ENCODE data around the gene PARD3B.

DNA sequence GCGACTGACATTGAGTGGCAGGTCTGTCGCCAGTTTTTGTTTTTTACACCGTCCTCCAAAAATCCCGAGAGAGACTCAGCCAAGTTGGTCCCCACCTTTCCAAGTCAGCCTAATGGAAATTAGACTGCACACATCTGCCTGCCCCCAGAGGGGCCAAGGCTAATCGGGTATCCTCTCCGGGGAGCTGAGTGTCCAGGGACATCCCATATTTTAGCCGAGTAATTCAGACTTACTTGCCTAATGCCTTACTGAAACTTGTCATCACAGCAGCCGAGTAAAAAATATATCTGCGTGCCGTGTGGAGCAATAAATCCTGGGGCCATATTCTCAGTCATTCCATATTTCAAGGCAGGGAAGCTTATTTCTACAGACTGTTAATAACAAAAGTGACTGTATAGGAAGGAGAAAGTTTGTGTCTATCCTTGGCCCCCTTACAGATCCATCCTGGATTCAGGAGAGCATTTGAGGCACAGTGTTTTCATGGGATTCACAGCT lies 1098.2 kb downstream of the PARD3B start:
- TF ChIP-seq, protein P1, sequence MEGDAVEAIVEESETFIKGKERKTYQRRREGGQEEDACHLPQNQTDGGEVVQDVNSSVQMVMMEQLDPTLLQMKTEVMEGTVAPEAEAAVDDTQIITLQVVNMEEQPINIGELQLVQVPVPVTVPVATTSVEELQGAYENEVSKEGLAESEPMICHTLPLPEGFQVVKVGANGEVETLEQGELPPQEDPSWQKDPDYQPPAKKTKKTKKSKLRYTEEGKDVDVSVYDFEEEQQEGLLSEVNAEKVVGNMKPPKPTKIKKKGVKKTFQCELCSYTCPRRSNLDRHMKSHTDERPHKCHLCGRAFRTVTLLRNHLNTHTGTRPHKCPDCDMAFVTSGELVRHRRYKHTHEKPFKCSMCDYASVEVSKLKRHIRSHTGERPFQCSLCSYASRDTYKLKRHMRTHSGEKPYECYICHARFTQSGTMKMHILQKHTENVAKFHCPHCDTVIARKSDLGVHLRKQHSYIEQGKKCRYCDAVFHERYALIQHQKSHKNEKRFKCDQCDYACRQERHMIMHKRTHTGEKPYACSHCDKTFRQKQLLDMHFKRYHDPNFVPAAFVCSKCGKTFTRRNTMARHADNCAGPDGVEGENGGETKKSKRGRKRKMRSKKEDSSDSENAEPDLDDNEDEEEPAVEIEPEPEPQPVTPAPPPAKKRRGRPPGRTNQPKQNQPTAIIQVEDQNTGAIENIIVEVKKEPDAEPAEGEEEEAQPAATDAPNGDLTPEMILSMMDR (IDR thresholded peaks at IDR 0.05), result no peak
- TF ChIP-seq POLR2A (IDR thresholded peaks at IDR 0.05), result no peak

Data from prostate gland (tissue), 2 donors.